WTC11 (cell line): ENCODE data around the gene VIM. TPM values are rescaled to one million over a fixed set of nuclear protein-coding genes. Genes with fewer than 3 reads are reported as not detected.

Experiments used
- ATAC-seq: fragments of 200-7000 bp; cut with Tn5 transposase; 2 replicates; pipeline ENCODE4 v1.10.0; 2021; ENCODE audit warnings: mild to moderate bottlenecking, moderate library complexity
- CTCF ChIA-PET: fragments of 300-600 bp; sonication (Branson Sonifier 250); formaldehyde crosslinking; loops from one replicate; lab custom pipeline; 2021; ENCODE audit warnings: antibody characterized with exemption; lab: Charles Lee
- POLR2A ChIA-PET: fragments of 350-600 bp; sonication (Branson Sonifier 250); formaldehyde crosslinking; loops from one replicate; lab custom pipeline; 2021; ENCODE audit warnings: antibody characterized with exemption; lab: Charles Lee
- DNase-seq: peaks from one replicate; pipeline ENCODE4 v3.0.0; 2021; ENCODE audit warnings: low spot score
- H3K27ac Mint-ChIP-seq: 2 replicates; pipeline ENCODE4 v1.8.0; 2021; ENCODE audit warnings: mixed read lengths
- H3K27me3 Mint-ChIP-seq: 2 replicates; pipeline ENCODE4 v1.8.0; 2021; ENCODE audit warnings: low read depth, mild to moderate bottlenecking, moderate library complexity, mixed read lengths
- H3K36me3 Mint-ChIP-seq: 2 replicates; pipeline ENCODE4 v1.8.0; 2021; ENCODE audit warnings: mixed read lengths
- H3K4me1 Mint-ChIP-seq: 2 replicates; pipeline ENCODE4 v1.8.0; 2022; ENCODE audit warnings: mixed read lengths
- H3K4me3 Mint-ChIP-seq: 2 replicates; pipeline ENCODE4 v1.8.0; 2021; ENCODE audit warnings: mild to moderate bottlenecking, moderate library complexity, mixed read lengths
- H3K9me3 Mint-ChIP-seq: 2 replicates; pipeline ENCODE4 v1.8.0; 2021; ENCODE audit warnings: mixed read lengths
- AR ChIP-seq: fragments of 250-450 bp; sonication (Bioruptor Pico); IDR thresholded peaks from 2 replicates; pipeline ENCODE4 v1.9.0; 2021; ENCODE audit warnings: mild to moderate bottlenecking
- ATF3 ChIP-seq: sonication (generic); formaldehyde crosslinking; conservative IDR thresholded peaks from 2 replicates; pipeline ENCODE4 v1.8.1; 2022; ENCODE audit warnings: mild to moderate bottlenecking, missing genetic modification reagents
- CREB1 ChIP-seq: sonication (generic); formaldehyde crosslinking; IDR thresholded peaks from 2 replicates; pipeline ENCODE4 v1.8.0; 2023; ENCODE audit warnings: mild to moderate bottlenecking, missing genetic modification reagents
- CREM ChIP-seq: sonication (generic); formaldehyde crosslinking; IDR thresholded peaks from 2 replicates; pipeline ENCODE4 v1.8.1; 2022; ENCODE audit warnings: mild to moderate bottlenecking, missing genetic modification reagents, moderate library complexity
- ELF4 ChIP-seq: sonication (generic); formaldehyde crosslinking; IDR thresholded peaks from 2 replicates; pipeline ENCODE4 v1.8.1; 2022; ENCODE audit warnings: low read depth, mild to moderate bottlenecking, moderate library complexity, missing genetic modification reagents
- EMX1 ChIP-seq: fragments of 250-450 bp; sonication (Bioruptor Pico); IDR thresholded peaks from 2 replicates; pipeline ENCODE4 v1.8.0; 2021; ENCODE audit warnings: mild to moderate bottlenecking
- ERG ChIP-seq: fragments of 250-450 bp; sonication (Bioruptor Pico); IDR thresholded peaks from 2 replicates; pipeline ENCODE4 v1.8.0; 2021; ENCODE audit warnings: mild to moderate bottlenecking
- ESRRA ChIP-seq: sonication (generic); formaldehyde crosslinking; IDR thresholded peaks from 2 replicates; pipeline ENCODE4 v1.8.1; 2022; ENCODE audit warnings: mild to moderate bottlenecking, missing genetic modification reagents, borderline replicate concordance
- IRF1 ChIP-seq: sonication (generic); formaldehyde crosslinking; IDR thresholded peaks from 2 replicates; pipeline ENCODE4 v1.8.0; 2023; ENCODE audit warnings: missing genetic modification reagents
- JAZF1 ChIP-seq: fragments of 250-450 bp; sonication (Bioruptor Pico); IDR thresholded peaks from 2 replicates; pipeline ENCODE4 v1.9.0; 2021; ENCODE audit warnings: moderate library complexity, mild to moderate bottlenecking, inconsistent platforms
- NFE2L1 ChIP-seq: sonication (generic); formaldehyde crosslinking; IDR thresholded peaks from 2 replicates; pipeline ENCODE4 v1.8.1; 2023; ENCODE audit warnings: missing genetic modification reagents
- NFYB ChIP-seq: sonication (generic); formaldehyde crosslinking; conservative IDR thresholded peaks from 2 replicates; pipeline ENCODE4 v1.8.0; 2022; ENCODE audit warnings: low read depth, missing genetic modification reagents
- NR1H2 ChIP-seq: sonication (generic); formaldehyde crosslinking; IDR thresholded peaks from 2 replicates; pipeline ENCODE4 v1.9.0; 2021; ENCODE audit warnings: mild to moderate bottlenecking, moderate library complexity, missing genetic modification reagents
- SMAD3 ChIP-seq: sonication (generic); formaldehyde crosslinking; IDR thresholded peaks from 2 replicates; pipeline ENCODE4 v1.8.0; 2022; ENCODE audit warnings: missing genetic modification reagents, mild to moderate bottlenecking, borderline replicate concordance
- SMAD4 ChIP-seq: sonication (generic); formaldehyde crosslinking; IDR thresholded peaks from 2 replicates; pipeline ENCODE4 v1.8.0; 2022; ENCODE audit warnings: mild to moderate bottlenecking, missing genetic modification reagents
- TEAD4 ChIP-seq: sonication (generic); formaldehyde crosslinking; IDR thresholded peaks from 2 replicates; pipeline ENCODE4 v1.8.0; 2022; ENCODE audit warnings: mild to moderate bottlenecking, missing genetic modification reagents
- TP53 ChIP-seq: sonication (generic); formaldehyde crosslinking; IDR thresholded peaks from 2 replicates; pipeline ENCODE4 v1.8.1; 2023; ENCODE audit warnings: mild to moderate bottlenecking, missing genetic modification reagents
- USF1 ChIP-seq: sonication (generic); formaldehyde crosslinking; IDR thresholded peaks from 2 replicates; pipeline ENCODE4 v1.8.0; 2022; ENCODE audit warnings: mild to moderate bottlenecking, missing genetic modification reagents
- ZMAT4 ChIP-seq: fragments of 250-450 bp; sonication (Bioruptor Pico); IDR thresholded peaks from 2 replicates; pipeline ENCODE4 v1.9.0; 2021; ENCODE audit warnings: mild to moderate bottlenecking
- ZNF121 ChIP-seq: sonication (generic); formaldehyde crosslinking; IDR thresholded peaks from 2 replicates; pipeline ENCODE4 v1.8.0; 2023; ENCODE audit warnings: missing genetic modification reagents
- ZNF138 ChIP-seq: sonication (generic); formaldehyde crosslinking; conservative IDR thresholded peaks from 2 replicates; pipeline ENCODE4 v1.8.1; 2022; ENCODE audit warnings: mild to moderate bottlenecking, moderate library complexity, missing genetic modification reagents
- ZNF416 ChIP-seq: fragments of 250-450 bp; sonication (Bioruptor Pico); IDR thresholded peaks from 2 replicates; pipeline ENCODE4 v1.9.0; 2021; ENCODE audit warnings: mild to moderate bottlenecking, inconsistent platforms
- ZNF423 ChIP-seq: fragments of 250-450 bp; sonication (Bioruptor Pico); IDR thresholded peaks from 2 replicates; pipeline ENCODE4 v2.1.2; 2022; ENCODE audit warnings: mild to moderate bottlenecking, moderate library complexity
- total RNA-seq: library from RNA; stranded (reverse); gene quantifications from 3 replicates; pipeline ENCODE4 v1.2.3, GENCODE V29; 2021

Gene VIM
- total RNA-seq, 1 experiment from 2014 or later = 74.1 TPM

GRCh38 chr10:17216901-17217395, 11.1 kb upstream of the VIM start:
- no peak for ATAC-seq
- H3K27ac Mint-ChIP-seq = no peak overlapping the region

GRCh38 chr10:17217631-17218232, 10.3 kb upstream of the VIM start:
- Mint-ChIP-seq H3K4me1 (peaks cover 29% of the 10 kb centered on the region), H3K27me3 (no peaks in the 10 kb centered on the region), H3K27ac (no peak overlapping the region), H3K36me3 (no peaks in the 10 kb centered on the region), H3K9me3 (no peaks in the 10 kb centered on the region), H3K4me3 (no peak overlapping the region)
- ATAC-seq (no peak), DNase-seq (no peak)
- TF ChIP-seq ESRRA (CRISPR knock-in tag) (no peak), EMX1 (CRISPR knock-in tag) (no peak), CREB1 (no peak), ATF3 (CRISPR knock-in tag) (no peak), AR (CRISPR knock-in tag) (no peak), ERG (no peak), NFE2L1 (no peak), NR1H2 (CRISPR knock-in tag) (no peak)
- ChIA-PET POLR2A (no interaction called here), CTCF (no interaction called here)

More at GRCh38 chr10:17216901-17217395, 11.1 kb upstream of the VIM start:
- no peaks in the 10 kb centered on the region for H3K9me3 Mint-ChIP-seq
- ChIA-PET POLR2A (no interaction called here), CTCF (interaction anchor here (0.6 kb wide), 1 partner anchor 12 kb away, joined by 3 read pairs; no protein-coding TSS in a partner anchor)
- no peak overlapping the region for H3K4me3 Mint-ChIP-seq
- TF ChIP-seq TP53 (CRISPR knock-in tag) (no peak), SMAD4 (CRISPR knock-in tag) (no peak), IRF1 (CRISPR knock-in tag) (no peak)
- TF ChIP-seq, all 79 proteins: peak for 0
- no peaks in the 10 kb centered on the region for H3K36me3 Mint-ChIP-seq
- DNase-seq = no peak
- peaks cover 29% of the 10 kb centered on the region for H3K4me1 Mint-ChIP-seq
- H3K27me3 Mint-ChIP-seq = no peaks in the 10 kb centered on the region

- ATAC-seq = no peak
- CTCF ChIA-PET = interaction anchor here (0.9 kb wide), 1 partner anchor 11 kb away, joined by 4 read pairs; no protein-coding TSS in a partner anchor
- DNase-seq = no peak
- Mint-ChIP-seq H3K27ac (no peak overlapping the region), H3K27me3 (no peaks in the 10 kb centered on the region), H3K4me1 (peaks cover 26% of the 10 kb centered on the region), H3K4me3 (no peak overlapping the region), H3K9me3 (no peaks in the 10 kb centered on the region), H3K36me3 (no peaks in the 10 kb centered on the region)
- POLR2A ChIA-PET = no interaction called here
- TF ChIP-seq ATF3 (CRISPR knock-in tag) (no peak), JAZF1 (CRISPR knock-in tag) (no peak), NR1H2 (CRISPR knock-in tag) (no peak), ELF4 (CRISPR knock-in tag) (no peak), ZNF138 (CRISPR knock-in tag) (no peak), ZNF121 (CRISPR knock-in tag) (no peak), ZNF416 (no peak), ZMAT4 (no peak), IRF1 (CRISPR knock-in tag) (no peak), NFE2L1 (no peak), NFYB (no peak), CREM (no peak), ESRRA (CRISPR knock-in tag) (no peak), SMAD3 (CRISPR knock-in tag) (no peak), TEAD4 (CRISPR knock-in tag) (no peak), ERG (no peak), ZNF423 (CRISPR knock-in tag) (no peak), USF1 (CRISPR knock-in tag) (no peak)
These were observed 9.0 kb upstream of the VIM start for GRCh38 chr10:17219024-17219423.
